ENCODE results near the gene ATAD1.

DNA sequence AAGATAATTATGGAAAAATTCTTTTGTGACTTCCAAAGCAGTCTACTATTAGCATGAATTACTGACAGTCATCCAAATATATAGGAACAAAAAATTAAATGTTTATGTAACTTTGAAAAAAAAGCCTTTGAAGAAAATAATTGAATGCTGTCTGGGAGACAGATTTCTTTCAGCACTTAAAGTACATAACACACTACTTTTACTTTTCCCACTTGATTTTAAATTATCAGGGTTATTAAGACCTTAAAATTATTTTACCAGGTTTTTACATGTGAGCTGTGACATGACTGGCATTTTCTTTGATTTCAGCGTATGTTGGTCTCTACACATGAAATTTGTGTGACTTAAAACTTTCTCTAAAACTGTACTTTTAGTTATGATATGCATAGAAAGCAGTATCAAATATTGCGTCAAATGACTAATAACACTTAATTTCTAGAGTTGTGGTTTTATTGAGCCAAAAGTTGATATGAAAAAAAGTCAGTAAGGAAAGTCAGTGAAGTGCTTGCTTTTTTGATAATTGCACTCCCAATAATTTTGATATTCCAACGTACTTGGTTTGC lies 48.5 kb upstream of the ATAD1 start:
- no peak for TF ChIP-seq POLR2A (IDR thresholded peaks at IDR 0.05; ENCODE audit: low read depth, low read length)
- TF ChIP-seq POLR2AphosphoS5 (IDR thresholded peaks at IDR 0.05; ENCODE audit: low read depth, low read length), result no peak
- no peak for TF ChIP-seq TAF1 (IDR thresholded peaks at IDR 0.05; ENCODE audit: borderline replicate concordance, low read depth, low read length)

All from GM12892 (cell line).